Activated CD8-positive, alpha-beta memory T cell treated with anti-CD3 and anti-CD28 coated beads, Interleukin-2, amount 50 U/mL, for 4 hours (primary cell): ENCODE results near the gene HPDL.
"Not testable (repeated sequence)": the region's sequence is repeated elsewhere in the genome, so short reads cannot be mapped to it uniquely, and the experiment has no call there.

Experiments used
- DNase-seq: peaks from one replicate; pipeline ENCODE4 v3.0.0-alpha.2; 2020

HPDL gene

DNA sequence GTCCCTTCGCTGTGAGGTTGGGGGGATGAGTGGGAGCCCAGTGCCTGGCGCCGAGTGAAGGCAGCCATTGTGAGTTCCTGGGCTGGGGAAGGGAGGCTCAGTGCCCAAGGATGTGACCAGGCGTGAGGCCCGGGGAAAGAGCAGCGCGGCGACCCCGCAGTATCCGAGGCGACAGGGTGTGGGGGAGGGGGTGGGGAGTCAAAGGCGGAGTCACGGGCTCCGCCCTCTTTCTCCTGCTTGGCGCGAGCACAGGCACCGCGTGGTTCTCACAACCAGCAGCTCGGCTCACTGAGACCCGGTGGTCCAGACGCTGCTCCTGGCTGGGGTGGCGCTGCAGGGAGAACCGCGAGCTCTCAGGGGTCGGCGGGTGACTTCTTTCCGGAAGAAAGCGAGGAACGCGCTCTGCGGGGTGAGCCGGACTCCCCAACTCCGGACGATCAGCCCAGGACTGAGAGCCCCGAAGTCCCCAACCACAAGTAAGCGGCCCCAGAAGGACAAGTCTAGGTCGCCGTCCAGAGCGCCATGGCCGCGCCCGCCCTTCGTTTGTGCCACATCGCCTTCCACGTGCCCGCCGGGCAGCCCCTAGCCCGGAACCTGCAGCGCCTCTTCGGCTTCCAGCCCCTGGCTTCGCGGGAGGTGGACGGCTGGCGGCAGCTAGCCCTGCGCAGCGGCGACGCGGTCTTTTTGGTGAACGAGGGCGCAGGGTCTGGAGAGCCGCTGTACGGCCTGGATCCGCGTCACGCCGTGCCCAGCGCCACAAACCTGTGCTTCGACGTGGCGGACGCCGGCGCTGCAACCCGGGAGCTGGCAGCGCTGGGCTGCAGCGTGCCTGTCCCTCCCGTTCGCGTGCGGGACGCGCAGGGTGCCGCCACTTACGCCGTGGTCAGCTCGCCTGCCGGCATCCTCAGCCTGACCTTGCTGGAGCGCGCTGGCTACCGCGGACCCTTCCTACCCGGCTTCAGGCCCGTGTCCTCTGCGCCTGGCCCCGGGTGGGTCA is at the start of gene HPDL:
HPDL (plus strand) TSS at position 269 of the 997 bp plus-strand sequence; CDS start at position 523, 254 bp downstream.
- peak; percentile 75 for DNase-seq

GRCh38 chr1:45282351-45282750 is 44.3 kb upstream of the HPDL start:
- DNase-seq: no peak

- DNase-seq: not testable (repeated sequence)
These were observed 41.8 kb upstream of the HPDL start for GRCh38 chr1:45284858-45285257.

GRCh38 chr1:45286521-45286920 is 40.2 kb upstream of the HPDL start:
- DNase-seq: not testable (repeated sequence)

GRCh38 chr1:45291002-45291401 is 35.7 kb upstream of the HPDL start:
- not testable (repeated sequence) for DNase-seq

DNA sequence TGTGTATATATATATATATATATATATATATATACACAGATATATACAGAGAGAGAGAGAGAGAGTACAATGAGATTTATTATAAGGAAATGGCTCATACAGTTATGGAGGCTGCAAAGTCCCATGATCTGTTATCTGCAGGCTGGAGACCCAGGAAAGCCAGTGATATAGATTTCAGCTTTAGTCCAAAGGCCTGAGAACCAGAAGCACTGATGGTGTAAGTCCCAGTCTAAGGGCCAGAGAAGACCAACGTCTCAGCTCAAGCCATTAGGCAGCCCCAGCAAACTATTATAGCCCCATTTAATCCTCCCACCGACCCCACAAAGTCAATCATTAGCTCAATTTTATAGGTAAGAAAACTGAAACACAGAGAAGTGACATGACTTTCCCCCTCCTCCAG is 35.0 kb upstream of the HPDL start:
- DNase-seq: no peak

DNA sequence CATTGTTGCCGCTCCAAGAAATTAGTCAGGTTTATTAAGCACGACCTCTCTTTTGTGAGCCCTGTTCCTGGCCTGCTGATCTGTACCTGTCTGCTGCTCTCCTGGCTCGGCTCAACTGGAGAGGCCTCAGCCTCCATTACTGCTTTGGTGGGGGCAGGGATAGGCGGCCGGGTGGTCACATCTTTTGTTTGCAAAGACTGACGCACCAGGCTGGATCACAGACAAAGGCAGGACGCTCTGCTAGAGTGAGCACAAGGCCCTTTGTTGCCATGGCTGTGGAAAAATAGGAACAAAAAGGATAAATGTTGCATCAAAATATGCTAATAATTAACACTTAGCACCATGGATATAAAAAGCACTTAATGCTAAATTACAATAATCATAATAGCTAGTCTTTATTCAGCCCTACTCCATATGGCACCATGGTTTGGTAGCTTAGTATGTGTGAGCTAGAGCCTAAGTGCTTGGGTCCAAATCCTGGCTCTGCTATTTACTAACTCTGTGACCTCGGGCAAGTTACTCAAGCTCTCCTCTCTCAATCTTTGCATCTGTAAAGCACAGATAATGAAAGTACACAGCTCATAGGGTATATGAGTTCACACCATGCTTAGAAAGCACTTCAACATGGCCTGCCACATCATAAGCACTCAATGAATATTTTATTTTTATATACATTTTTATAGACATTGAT is 28.9 kb upstream of the HPDL start:
- no peak for DNase-seq

- no peak for DNase-seq
These were observed 27.4 kb upstream of the HPDL start for GRCh38 chr1:45299296-45299695.

GRCh38 chr1:45299981-45300668 is 26.6 kb upstream of the HPDL start:
- peak; percentile 25 for DNase-seq

- DNase-seq: no peak
These were observed 26.1 kb upstream of the HPDL start for GRCh38 chr1:45300669-45300997.

DNA sequence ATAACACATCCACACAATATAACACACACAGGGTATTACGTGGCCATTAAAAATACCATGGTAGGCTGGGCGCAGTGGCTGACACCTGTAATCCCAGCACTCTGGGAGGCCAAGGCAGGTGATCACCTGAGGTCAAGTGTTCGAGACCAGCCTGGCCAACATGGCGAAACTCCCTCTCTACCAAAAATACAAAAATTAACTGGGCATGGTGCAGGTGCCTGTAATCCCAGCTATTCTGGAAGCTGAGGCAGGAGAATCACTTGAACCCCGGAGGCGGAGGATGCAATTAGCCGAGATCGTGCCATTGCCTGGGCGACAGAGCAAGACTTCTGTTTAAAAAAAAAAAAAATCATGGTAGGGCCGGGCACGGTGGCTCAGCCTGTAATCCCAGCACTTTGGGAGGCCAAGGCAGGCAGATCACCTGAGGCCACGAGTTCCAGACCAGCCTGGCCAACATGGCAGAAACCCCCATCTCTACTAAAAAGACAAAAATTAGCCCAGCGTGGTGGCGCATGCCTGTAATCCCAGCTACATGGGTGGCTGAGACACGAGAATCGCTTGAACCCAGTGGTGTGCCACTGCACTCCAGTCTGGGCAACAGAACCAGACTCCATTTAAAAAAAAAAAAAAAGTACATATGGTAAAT is 24.1 kb upstream of the HPDL start:
- no peak for DNase-seq

DNA sequence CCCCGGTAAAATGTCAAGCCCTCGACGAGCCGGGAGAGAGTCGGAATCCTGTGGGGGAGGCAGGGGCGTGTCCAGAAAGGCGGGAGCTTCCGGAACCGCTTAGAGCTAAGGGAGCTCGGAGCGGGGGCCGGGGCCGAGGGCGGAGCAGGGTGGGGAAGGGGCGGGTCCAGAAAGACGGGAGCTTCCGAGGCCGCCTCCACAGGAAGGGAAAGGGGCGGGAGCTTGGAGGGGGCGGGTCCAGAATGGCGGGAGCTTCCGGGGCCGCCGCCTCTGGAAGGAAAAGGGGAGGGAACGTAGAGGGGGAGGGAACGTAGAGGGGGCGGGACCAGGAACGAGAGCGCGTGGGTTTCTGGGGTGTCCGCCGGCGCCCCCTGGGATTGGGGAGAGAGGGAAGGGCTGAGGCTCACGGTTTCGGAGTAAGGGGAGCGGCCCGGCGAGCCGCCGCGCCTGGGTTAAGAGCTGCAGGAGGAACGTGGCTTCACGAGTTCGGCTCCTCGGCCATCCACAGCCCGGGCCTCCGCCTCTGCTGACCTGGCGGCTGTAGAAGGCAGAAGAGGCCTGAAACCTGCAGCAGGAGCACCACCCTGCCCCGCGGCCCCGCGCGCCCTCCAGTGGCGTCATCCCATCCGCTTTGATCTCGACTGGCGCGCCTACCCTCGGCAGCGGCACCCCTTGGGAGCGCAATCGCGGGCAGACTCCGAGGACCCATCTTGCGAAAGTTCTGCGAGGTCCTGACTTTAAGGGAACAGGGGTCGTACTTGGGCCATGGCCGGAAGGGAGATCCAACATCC is 23.0 kb upstream of the HPDL start:
- DNase-seq: peak; percentile 99

GRCh38 chr1:45304311-45305081 is 22.2 kb upstream of the HPDL start:
- no peak for DNase-seq

DNA sequence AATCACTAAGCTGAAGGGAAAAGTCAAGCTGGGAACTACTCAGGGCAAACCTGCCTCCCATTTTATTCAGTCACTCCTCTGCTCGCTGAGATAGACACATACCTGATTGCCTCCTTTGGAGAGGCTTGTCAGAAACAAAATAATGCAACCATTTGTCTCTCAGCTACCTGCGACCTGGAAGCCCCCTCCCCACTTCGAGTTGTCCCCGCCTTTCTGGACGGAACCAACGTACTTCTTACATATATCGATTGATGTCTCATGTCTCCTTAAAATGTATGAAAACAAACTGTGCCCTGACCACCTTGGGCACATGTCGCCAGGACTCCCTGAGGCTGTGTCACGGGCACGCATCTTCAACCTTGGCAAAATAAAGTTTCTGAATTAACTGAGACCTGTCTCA is 21.5 kb upstream of the HPDL start:
- DNase-seq: no peak

DNA sequence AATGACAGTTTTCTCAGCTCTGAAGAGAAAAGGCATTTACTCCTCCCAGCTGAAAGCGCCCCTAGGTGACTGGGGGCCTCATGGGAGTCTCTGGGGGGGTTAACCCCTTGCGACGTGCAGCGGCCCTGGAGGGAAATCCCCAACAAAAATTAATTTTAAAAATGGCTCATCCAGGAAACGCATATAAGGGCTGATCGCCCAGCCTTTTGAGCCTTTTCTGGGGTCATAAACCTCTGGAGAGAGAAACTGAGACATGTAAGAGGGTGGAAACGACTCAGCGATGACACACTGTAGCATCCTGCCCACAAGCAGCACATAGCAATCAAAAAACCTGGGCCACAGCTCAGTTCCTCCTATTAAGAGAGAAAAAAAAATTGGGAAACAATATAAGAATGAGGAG is 20.4 kb upstream of the HPDL start:
- no peak for DNase-seq

GRCh38 chr1:45306905-45307304 is 19.8 kb upstream of the HPDL start:
- DNase-seq: no peak

- DNase-seq: no peak
These were observed 12.4 kb upstream of the HPDL start for GRCh38 chr1:45314266-45314665.

GRCh38 chr1:45317166-45317565 is 9.5 kb upstream of the HPDL start:
- DNase-seq: no peak

DNA sequence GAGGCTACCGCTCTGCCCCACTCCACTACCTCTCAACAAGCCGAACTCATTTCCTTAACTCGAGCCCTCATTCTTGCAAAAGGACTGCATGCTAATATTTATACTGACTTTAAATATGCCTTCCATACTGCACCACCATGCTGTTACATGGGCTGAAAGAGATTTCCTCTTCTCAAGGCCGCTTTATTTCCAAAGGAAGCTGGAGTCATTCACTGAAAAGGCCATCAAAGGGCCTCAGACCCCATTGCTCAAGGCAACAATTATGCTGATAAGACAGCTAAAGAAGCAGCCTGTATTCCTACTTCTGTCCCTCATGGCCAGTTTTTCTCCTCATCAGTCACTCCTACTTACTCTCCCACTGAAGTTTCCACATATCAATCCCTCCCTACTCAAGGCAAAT is 6.9 kb upstream of the HPDL start:
- no peak for DNase-seq

DNA sequence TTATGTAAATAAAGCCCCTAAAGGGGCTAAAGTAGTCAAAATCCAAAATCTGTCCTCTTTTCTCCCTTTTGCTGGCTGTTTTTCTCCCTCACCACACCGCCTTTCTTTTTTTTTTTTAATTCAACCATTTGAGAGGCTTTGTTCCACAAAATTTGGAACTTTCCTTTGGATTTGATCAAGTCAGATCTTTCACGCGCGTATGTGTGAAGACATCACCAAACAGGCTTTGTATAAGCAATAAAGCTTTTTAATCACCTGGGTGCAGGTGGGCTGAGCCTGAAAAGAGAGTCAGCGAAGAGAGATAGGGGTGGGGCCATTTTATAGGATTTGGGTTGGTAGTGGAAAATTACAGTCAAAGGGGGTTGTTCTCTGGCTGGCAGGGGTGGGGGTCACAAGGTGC is 5.3 kb upstream of the HPDL start:
- DNase-seq: no peak

DNA sequence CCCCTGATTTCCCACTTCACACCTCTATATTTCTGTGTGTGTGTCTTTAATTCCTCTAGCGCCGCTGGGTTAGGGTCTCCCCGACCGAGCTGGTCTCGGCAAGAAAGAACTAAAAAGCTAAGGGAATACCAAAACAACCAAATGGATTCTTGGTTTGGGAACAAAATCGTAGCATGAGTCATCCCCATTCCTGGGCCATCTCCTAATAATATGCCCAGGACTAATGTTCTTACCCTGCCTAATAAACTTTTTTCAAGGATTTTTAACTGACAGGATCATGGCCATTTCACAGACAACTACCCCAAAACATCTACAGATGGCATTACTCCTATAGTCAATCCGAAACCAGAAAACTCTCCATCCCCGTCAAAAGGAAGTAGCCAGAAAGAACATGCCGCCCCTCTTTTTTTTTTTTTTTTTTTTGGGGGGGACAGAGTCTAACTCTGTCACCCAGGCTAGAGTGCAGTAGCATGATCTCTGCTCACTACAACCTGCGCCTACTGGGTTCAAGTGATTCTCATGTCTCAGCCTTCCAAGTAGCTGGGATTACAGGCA is 4.1 kb upstream of the HPDL start:
- no peak for DNase-seq
